ENCODE results near the gene CTDSPL. TPM values are rescaled to one million over a fixed set of nuclear protein-coding genes. Genes with fewer than 3 reads are reported as not detected.

CTDSPL gene
- total and polyA plus RNA-seq, 2 of the 13 experiments (the other 11 are each of a cell fraction or from before 2014, with no cell fraction given): 26.1 to 142 TPM

DNA sequence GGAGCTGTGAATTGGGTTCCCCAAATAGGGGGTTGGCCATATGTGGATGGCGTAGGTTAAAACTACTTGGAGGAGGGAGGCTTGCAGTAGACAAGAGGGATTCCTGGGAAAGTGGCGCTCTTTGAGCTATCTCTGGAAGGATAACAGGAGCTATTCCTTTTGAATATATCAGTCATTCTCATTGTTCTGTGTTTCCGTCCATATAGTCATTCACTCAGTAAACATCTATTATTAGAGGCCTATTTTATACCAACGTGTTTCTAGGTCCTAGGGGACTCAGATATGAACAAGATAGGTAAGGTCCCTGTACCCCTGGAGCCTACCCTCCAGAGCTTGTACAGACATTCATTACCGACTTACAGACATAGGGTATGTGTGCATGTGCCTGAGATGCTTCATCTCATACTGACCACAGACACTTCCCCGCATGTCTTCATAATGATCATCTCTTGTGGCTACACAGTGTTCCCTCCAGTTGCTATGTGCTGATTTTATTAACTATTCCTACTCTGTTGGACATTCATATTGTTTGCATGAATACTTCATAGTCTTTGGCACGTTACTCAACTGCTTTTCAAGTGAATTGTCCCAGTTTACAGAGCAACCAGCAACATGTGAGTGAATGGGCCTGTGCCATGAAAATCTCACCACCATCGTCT, 73.1 kb downstream of the CTDSPL start:
- ATAC-seq: peak; percentile 8; the same call in 2 of the 3 replicates

DNA sequence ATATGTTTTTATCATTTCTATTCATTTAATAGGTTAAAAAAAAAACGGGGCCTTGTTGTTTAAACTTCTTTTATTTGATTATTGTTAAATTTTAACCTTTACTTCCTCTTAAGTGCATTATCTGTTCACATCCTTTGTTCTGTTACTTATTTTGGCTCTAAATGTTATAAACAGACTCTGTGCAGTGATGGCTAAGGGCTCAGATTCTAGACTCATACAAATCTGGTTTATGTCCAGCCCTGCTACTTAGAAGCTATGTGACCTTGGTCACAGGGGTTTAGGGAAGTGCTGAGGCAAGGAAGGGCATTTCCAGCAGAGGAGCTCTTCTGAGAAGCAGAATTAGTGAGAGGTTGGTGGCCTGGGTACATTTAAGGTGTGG, 73.6 kb downstream of the CTDSPL start:
- peak overlapping the region; percentile 68 for H3K9ac ChIP-seq (ENCODE audit: insufficient read depth, low read depth, low read length)
- H3K27ac ChIP-seq (ENCODE audit: extremely low read length, insufficient read depth, low read length): peak overlapping the region; percentile 86
- DNase-seq (ENCODE audit: low spot score): peak; percentile 71
- ChIA-PET CTCF (ENCODE audit: low intra/inter-chr PET ratio, low total read pairs) (no interaction called here), POLR2A (interaction anchor here (1.1 to 6.5 kb wide), 5 partner anchors 12 to 71 kb away, joined by 3 to 72 read pairs (median 7); no protein-coding TSS in a partner anchor)
- peak; percentile 30 for ATAC-seq
- in situ Hi-C loops (cut with HindIII; ENCODE audit: extremely low pct_ligation_motif_present, low pct_unique_long_range_greater_than_20kb) (no loop called here), intact Hi-C loops (cut with micrococcal nuclease; ENCODE audit: unreplicated experiment) (loop anchor here (2.0 kb wide), 2 partner anchors 16 to 30 kb away; no protein-coding TSS in a partner anchor)
- H3K36me3 ChIP-seq (replicated peaks in 1 of 2; ENCODE audit: control insufficient read depth in 1 of 2, insufficient read depth in 2 of 2, low read length in 2 of 2): peaks cover 0 to 2% of the 10 kb centered on the region in 2 experiments; a peak in 1 of 5 replicates
- FAIRE-seq: peak; percentile 50
- H2AFZ ChIP-seq (ENCODE audit: low read length): no peak overlapping the region
- H3K27me3 ChIP-seq (ENCODE audit: control insufficient read depth in 1 of 2, insufficient read depth in 2 of 2, low read length in 2 of 2): no peaks in the 10 kb centered on the region
- H3K4me1 ChIP-seq (ENCODE audit: insufficient read depth, low read length): peaks cover 95% of the 10 kb centered on the region
- H4K20me1 ChIP-seq (ENCODE audit: insufficient read depth, low read length): no peaks in the 10 kb centered on the region
- H3K4me3 ChIP-seq (replicated peaks in 1 of 3; ENCODE audit: insufficient read depth in 1 of 3, low read depth in 2 of 3, low read length in 3 of 3): peak overlapping the region in 1 of 3 experiments; percentile 41; a peak in 3 of 6 replicates
- H3K79me2 ChIP-seq (ENCODE audit: insufficient read depth, low read length): peaks cover 85% of the 10 kb centered on the region
- H3K4me2 ChIP-seq (ENCODE audit: low read depth, low read length): peak overlapping the region; percentile 64
- no peaks in the 10 kb centered on the region for H3K9me3 ChIP-seq (ENCODE audit: low read length)
- 5% methylated on average over 1 of the region's 1 CpG for WGBS (ENCODE audit: low lambda C conversion rate)
- BruUV-seq (replicated peaks): no TSS peak
- TF ChIP-seq, protein P1, sequence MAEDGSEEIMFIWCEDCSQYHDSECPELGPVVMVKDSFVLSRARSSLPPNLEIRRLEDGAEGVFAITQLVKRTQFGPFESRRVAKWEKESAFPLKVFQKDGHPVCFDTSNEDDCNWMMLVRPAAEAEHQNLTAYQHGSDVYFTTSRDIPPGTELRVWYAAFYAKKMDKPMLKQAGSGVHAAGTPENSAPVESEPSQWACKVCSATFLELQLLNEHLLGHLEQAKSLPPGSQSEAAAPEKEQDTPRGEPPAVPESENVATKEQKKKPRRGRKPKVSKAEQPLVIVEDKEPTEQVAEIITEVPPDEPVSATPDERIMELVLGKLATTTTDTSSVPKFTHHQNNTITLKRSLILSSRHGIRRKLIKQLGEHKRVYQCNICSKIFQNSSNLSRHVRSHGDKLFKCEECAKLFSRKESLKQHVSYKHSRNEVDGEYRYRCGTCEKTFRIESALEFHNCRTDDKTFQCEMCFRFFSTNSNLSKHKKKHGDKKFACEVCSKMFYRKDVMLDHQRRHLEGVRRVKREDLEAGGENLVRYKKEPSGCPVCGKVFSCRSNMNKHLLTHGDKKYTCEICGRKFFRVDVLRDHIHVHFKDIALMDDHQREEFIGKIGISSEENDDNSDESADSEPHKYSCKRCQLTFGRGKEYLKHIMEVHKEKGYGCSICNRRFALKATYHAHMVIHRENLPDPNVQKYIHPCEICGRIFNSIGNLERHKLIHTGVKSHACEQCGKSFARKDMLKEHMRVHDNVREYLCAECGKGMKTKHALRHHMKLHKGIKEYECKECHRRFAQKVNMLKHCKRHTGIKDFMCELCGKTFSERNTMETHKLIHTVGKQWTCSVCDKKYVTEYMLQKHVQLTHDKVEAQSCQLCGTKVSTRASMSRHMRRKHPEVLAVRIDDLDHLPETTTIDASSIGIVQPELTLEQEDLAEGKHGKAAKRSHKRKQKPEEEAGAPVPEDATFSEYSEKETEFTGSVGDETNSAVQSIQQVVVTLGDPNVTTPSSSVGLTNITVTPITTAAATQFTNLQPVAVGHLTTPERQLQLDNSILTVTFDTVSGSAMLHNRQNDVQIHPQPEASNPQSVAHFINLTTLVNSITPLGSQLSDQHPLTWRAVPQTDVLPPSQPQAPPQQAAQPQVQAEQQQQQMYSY (CRISPR knock-in tag; IDR thresholded peaks at IDR 0.05): no peak
- TF ChIP-seq BORCS8-MEF2B (CRISPR knock-in tag; IDR thresholded peaks at IDR 0.05) (no peak), RFXAP (CRISPR knock-in tag; IDR thresholded peaks at IDR 0.05; ENCODE audit: borderline replicate concordance) (0 out of 2 replicates have a peak, but pooled peaks have one; percentile 12)
- TF ChIP-seq, protein P2, sequence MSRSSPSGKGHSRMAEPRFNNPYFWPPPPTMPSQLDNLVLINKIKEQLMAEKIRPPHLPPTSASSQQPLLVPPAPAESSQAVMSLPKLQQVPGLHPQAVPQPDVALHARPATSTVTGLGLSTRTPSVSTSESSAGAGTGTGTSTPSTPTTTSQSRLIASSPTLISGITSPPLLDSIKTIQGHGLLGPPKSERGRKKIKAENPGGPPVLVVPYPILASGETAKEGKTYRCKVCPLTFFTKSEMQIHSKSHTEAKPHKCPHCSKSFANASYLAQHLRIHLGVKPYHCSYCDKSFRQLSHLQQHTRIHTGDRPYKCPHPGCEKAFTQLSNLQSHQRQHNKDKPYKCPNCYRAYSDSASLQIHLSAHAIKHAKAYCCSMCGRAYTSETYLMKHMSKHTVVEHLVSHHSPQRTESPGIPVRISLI (CRISPR knock-in tag; IDR thresholded peaks at IDR 0.05; ENCODE audit: borderline replicate concordance): peak; percentile 62; the same call in 1 of the 2 replicates
- TF ChIP-seq, protein P3, sequence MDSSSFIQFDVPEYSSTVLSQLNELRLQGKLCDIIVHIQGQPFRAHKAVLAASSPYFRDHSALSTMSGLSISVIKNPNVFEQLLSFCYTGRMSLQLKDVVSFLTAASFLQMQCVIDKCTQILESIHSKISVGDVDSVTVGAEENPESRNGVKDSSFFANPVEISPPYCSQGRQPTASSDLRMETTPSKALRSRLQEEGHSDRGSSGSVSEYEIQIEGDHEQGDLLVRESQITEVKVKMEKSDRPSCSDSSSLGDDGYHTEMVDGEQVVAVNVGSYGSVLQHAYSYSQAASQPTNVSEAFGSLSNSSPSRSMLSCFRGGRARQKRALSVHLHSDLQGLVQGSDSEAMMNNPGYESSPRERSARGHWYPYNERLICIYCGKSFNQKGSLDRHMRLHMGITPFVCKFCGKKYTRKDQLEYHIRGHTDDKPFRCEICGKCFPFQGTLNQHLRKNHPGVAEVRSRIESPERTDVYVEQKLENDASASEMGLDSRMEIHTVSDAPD (CRISPR knock-in tag; IDR thresholded peaks at IDR 0.05): no peak; the same call in 1 of the 2 replicates

More for the DNA sequence above, 73.1 kb downstream of the CTDSPL start:
- 63% methylated on average over 8 of the region's 8 CpGs for WGBS (ENCODE audit: low lambda C conversion rate)
- peaks cover 0 to 2% of the 10 kb centered on the region in 2 experiments; a peak in 1 of 5 replicates for H3K36me3 ChIP-seq (replicated peaks in 1 of 2; ENCODE audit: control insufficient read depth in 1 of 2, insufficient read depth in 2 of 2, low read length in 2 of 2)
- H3K4me1 ChIP-seq (ENCODE audit: insufficient read depth, low read length): peaks cover 93% of the 10 kb centered on the region
- in situ Hi-C loops (cut with HindIII; ENCODE audit: extremely low pct_ligation_motif_present, low pct_unique_long_range_greater_than_20kb): no loop called here
- H3K27ac ChIP-seq (ENCODE audit: extremely low read length, insufficient read depth, low read length): peak overlapping the region; percentile 86
- POLR2A ChIA-PET: interaction anchor here (1.1 to 6.5 kb wide), 5 partner anchors 12 to 71 kb away, joined by 3 to 72 read pairs (median 7); no protein-coding TSS in a partner anchor
- TF ChIP-seq ZNF792 (CRISPR knock-in tag; IDR thresholded peaks at IDR 0.05): no peak
- peak; percentile 21; the same call in 1 of the 2 replicates for TF ChIP-seq ZFX (CRISPR knock-in tag; IDR thresholded peaks at IDR 0.05; ENCODE audit: low read depth)
- TF ChIP-seq CHD4 (IDR thresholded peaks at IDR 0.05; ENCODE audit: borderline replicate concordance, low read length): 0 out of 2 replicates have a peak, but pooled peaks have one; percentile 9
- TF ChIP-seq SRY (CRISPR knock-in tag; IDR thresholded peaks at IDR 0.05): no peak
- TF ChIP-seq ZBTB38 (CRISPR knock-in tag; IDR thresholded peaks at IDR 0.05): peak; percentile 71; the same call in 1 of the 2 replicates
- TF ChIP-seq ZNF629 (CRISPR knock-in tag; conservative IDR thresholded peaks at IDR 0.05): 0 out of 2 replicates have a peak, but pooled peaks have one; percentile 6
- 0 out of 2 replicates have a peak, but pooled peaks have one; percentile 4 for TF ChIP-seq SNAI1 (CRISPR knock-in tag; IDR thresholded peaks at IDR 0.05; ENCODE audit: borderline replicate concordance)
- 0 out of 2 replicates have a peak, but pooled peaks have one; percentile 1 for TF ChIP-seq SP5 (CRISPR knock-in tag; IDR thresholded peaks at IDR 0.05; ENCODE audit: borderline replicate concordance, low read depth)
- TF ChIP-seq ZNF12 (CRISPR knock-in tag; IDR thresholded peaks at IDR 0.05): peak; percentile 59; the same call in 1 of the 2 replicates
- no peaks in the 10 kb centered on the region for H3K9me3 ChIP-seq (ENCODE audit: low read length)
- no peak for FAIRE-seq
- no peak overlapping the region for H2AFZ ChIP-seq (ENCODE audit: low read length)
- intact Hi-C loops (cut with micrococcal nuclease; ENCODE audit: unreplicated experiment): loop anchor here (2.0 kb wide), 2 partner anchors 16 to 30 kb away; no protein-coding TSS in a partner anchor
- no peak for DNase-seq (ENCODE audit: low spot score)
- no peaks in the 10 kb centered on the region for H4K20me1 ChIP-seq (ENCODE audit: insufficient read depth, low read length)
- peak overlapping the region; percentile 64 for H3K4me2 ChIP-seq (ENCODE audit: low read depth, low read length)
- CTCF ChIA-PET (ENCODE audit: low intra/inter-chr PET ratio, low total read pairs): no interaction called here
- H3K27me3 ChIP-seq (ENCODE audit: control insufficient read depth in 1 of 2, insufficient read depth in 2 of 2, low read length in 2 of 2): no peaks in the 10 kb centered on the region
- peaks cover 81% of the 10 kb centered on the region for H3K79me2 ChIP-seq (ENCODE audit: insufficient read depth, low read length)
- peak overlapping the region; percentile 37 for H3K9ac ChIP-seq (ENCODE audit: insufficient read depth, low read depth, low read length)
- BruUV-seq (replicated peaks): no TSS peak
- H3K4me3 ChIP-seq (replicated peaks in 1 of 3; ENCODE audit: insufficient read depth in 1 of 3, low read depth in 2 of 3, low read length in 3 of 3): no peak overlapping the region

Measured in HepG2 (cell line).